ENCODE results near the gene TEN1. TPM values are rescaled to one million over a fixed set of nuclear protein-coding genes. Genes with fewer than 3 reads are reported as not detected.

TEN1 gene
- total RNA-seq, 1 experiment from 2014 or later: 15.3 TPM

DNA sequence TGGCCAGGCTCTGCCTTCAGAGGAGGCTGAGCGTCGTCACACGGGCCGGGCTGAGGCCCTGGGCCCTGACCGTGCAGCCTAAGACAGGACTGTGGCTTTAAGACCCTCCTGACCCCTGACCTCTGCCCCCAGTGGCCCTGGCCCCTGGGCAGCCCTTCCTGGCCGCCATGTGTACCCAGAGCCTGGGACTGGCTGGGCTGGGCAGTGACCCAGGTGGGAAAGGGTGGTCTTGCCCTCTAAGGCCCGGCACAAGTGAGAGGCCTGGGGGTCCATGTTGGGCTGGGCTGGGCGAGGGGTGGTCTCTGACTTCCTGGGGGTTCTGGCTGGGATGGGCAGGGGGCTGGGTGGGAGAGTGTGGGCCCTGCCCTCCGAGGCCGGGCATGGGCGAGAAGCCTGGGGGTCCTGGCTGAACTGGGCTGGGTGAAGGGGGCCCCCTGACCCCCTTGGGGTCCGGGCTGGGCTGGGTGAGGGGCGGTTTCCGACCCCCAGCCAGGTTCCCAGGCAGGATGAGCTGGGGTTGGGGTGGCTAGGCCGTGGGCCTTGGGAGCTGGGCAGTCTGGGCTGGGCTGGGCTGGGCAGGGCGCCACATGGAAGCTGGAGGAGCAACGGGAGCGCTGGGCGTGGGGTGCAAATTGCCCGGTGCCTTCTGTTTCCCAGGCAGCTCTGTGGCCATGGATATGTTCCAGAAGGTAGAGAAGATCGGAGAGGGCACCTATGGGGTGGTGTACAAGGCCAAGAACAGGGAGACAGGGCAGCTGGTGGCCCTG, 21.9 kb downstream of the TEN1 start, which contains the start of gene CDK3:
CDK3 (plus strand) TSS at position 101 of the 767 bp plus-strand sequence; CDS start at position 672, 571 bp downstream.
- Mint-ChIP-seq H3K27ac (ENCODE audit: unreplicated experiment) (no peak within 1 kb of the TSS), H3K4me1 (ENCODE audit: low read depth, unreplicated experiment) (peaks cover 36% of the 10 kb centered on the region), H3K4me3 (ENCODE audit: low read depth, unreplicated experiment) (no peak within 1 kb of the TSS), H3K9me3 (ENCODE audit: low read depth, unreplicated experiment) (no peaks in the 10 kb centered on the region), H3K27me3 (ENCODE audit: unreplicated experiment) (no peaks in the 10 kb centered on the region), H3K36me3 (ENCODE audit: insufficient read depth, unreplicated experiment) (peaks cover 34% of the 10 kb centered on the region)
- no peak for DNase-seq
- BruUV-seq (replicated peaks): no TSS peak
- TF ChIP-seq CTCF (IDR thresholded peaks at IDR 0.05; ENCODE audit: unreplicated experiment): peak; percentile 20
- intact Hi-C loops (cut with micrococcal nuclease; ENCODE audit: unreplicated experiment): no loop called here
- CTCF ChIA-PET: interaction anchor here (0.7 to 0.9 kb wide), 3 partner anchors 13 to 52 kb away, joined by 3 to 4 read pairs (median 3); no protein-coding TSS in a partner anchor

DNA sequence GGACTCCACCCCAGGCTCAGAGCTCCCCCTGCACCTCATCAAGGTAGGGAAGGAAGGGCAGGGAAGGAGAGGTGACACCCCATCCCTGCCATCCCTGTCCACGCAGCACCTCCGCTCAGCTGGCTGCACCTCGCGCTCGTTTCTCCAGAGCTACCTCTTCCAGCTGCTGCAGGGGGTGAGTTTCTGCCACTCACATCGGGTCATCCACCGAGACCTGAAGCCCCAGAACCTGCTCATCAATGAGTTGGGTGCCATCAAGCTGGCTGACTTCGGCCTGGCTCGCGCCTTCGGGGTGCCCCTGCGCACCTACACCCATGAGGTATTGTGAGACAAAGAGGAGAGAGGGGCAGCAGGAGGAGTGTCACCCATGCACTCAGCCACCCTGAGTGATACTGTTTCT, 23.1 kb downstream of the TEN1 start:
- peaks cover 38% of the 10 kb centered on the region for H3K36me3 Mint-ChIP-seq (ENCODE audit: insufficient read depth, unreplicated experiment)
- no peak overlapping the region for H3K27ac Mint-ChIP-seq (ENCODE audit: unreplicated experiment)

GRCh38 chr17:76003915-76004314, 24.9 kb downstream of the TEN1 start:
- peaks cover 47% of the 10 kb centered on the region for H3K36me3 Mint-ChIP-seq (ENCODE audit: insufficient read depth, unreplicated experiment)
- CTCF ChIA-PET: interaction anchor here (0.6 kb wide), 1 partner anchor 105 kb away, joined by 3 read pairs; no protein-coding TSS in a partner anchor
- no peak overlapping the region for H3K27ac Mint-ChIP-seq (ENCODE audit: unreplicated experiment)
- no TSS peak for BruUV-seq (replicated peaks)
- no peak overlapping the region for H3K4me3 Mint-ChIP-seq (ENCODE audit: low read depth, unreplicated experiment)
- no peaks in the 10 kb centered on the region for H3K9me3 Mint-ChIP-seq (ENCODE audit: low read depth, unreplicated experiment)
- no peaks in the 10 kb centered on the region for H3K27me3 Mint-ChIP-seq (ENCODE audit: unreplicated experiment)
- DNase-seq: no peak
- H3K4me1 Mint-ChIP-seq (ENCODE audit: low read depth, unreplicated experiment): peaks cover 12% of the 10 kb centered on the region
- TF ChIP-seq CTCF (IDR thresholded peaks at IDR 0.05; ENCODE audit: unreplicated experiment): no peak
- intact Hi-C loops (cut with micrococcal nuclease; ENCODE audit: unreplicated experiment): no loop called here

More for the DNA sequence above, 23.1 kb downstream of the TEN1 start:
- Mint-ChIP-seq H3K4me1 (ENCODE audit: low read depth, unreplicated experiment) (peaks cover 26% of the 10 kb centered on the region), H3K27me3 (ENCODE audit: unreplicated experiment) (no peaks in the 10 kb centered on the region), H3K9me3 (ENCODE audit: low read depth, unreplicated experiment) (no peaks in the 10 kb centered on the region), H3K4me3 (ENCODE audit: low read depth, unreplicated experiment) (no peak overlapping the region)
- no peak for TF ChIP-seq CTCF (IDR thresholded peaks at IDR 0.05; ENCODE audit: unreplicated experiment)
- CTCF ChIA-PET: interaction anchor here (1.3 kb wide), 1 partner anchor 97 kb away, joined by 4 read pairs; the partner anchor contains the start of gene MRPL38
- no peak for DNase-seq
- BruUV-seq (replicated peaks): no TSS peak
- intact Hi-C loops (cut with micrococcal nuclease; ENCODE audit: unreplicated experiment): no loop called here

GRCh38 chr17:76004750-76005262, 25.8 kb downstream of the TEN1 start:
- BruUV-seq (replicated peaks): no TSS peak
- Mint-ChIP-seq H3K4me1 (ENCODE audit: low read depth, unreplicated experiment) (peaks cover 12% of the 10 kb centered on the region), H3K27ac (ENCODE audit: unreplicated experiment) (peak overlapping the region; percentile 53), H3K4me3 (ENCODE audit: low read depth, unreplicated experiment) (no peak overlapping the region), H3K9me3 (ENCODE audit: low read depth, unreplicated experiment) (no peaks in the 10 kb centered on the region), H3K27me3 (ENCODE audit: unreplicated experiment) (no peaks in the 10 kb centered on the region), H3K36me3 (ENCODE audit: insufficient read depth, unreplicated experiment) (peaks cover 55% of the 10 kb centered on the region)
- intact Hi-C loops (cut with micrococcal nuclease; ENCODE audit: unreplicated experiment): loop anchor here (1.0 kb wide), 1 partner anchor 100 kb away; no protein-coding TSS in a partner anchor
- no peak for DNase-seq
- TF ChIP-seq CTCF (IDR thresholded peaks at IDR 0.05; ENCODE audit: unreplicated experiment): no peak
- CTCF ChIA-PET: interaction anchor here (0.6 to 2.4 kb wide), 7 partner anchors 12 to 106 kb away, joined by 3 to 22 read pairs (median 4); partner anchors contain the start of genes ACOX1, FBF1, MRPL38 and TEN1
